ENCODE measurements around the gene KPNA4.

GRCh38 chr3:160446522-160447056, 118.8 kb downstream of the KPNA4 start:
- TF ChIP-seq CTCF (IDR thresholded peaks at IDR 0.05) (no peak), POLR2A (IDR thresholded peaks at IDR 0.05) (no peak)
